Mesendoderm (in vitro differentiated cells): ENCODE measurements around the gene HMOX2.

ENCODE experiments used
- DNase-seq: peaks from one replicate; pipeline ENCODE4 v3.0.0; 2013
- H2AK5ac ChIP-seq: 2 replicates; pipeline ENCODE4 v1.6.1; 2013; ENCODE audit warnings: low read length, inconsistent platforms
- H2BK120ac ChIP-seq: 2 replicates; pipeline ENCODE4 v1.6.1; 2013; ENCODE audit warnings: low read depth, mild to moderate bottlenecking, low read length, moderate library complexity, mixed read lengths
- H2BK15ac ChIP-seq: replicated peaks from 2 replicates; pipeline ENCODE4 v1.6.1; 2013; ENCODE audit warnings: low read depth, mild to moderate bottlenecking, moderate library complexity
- H2BK5ac ChIP-seq: 2 replicates; pipeline ENCODE4 v1.6.1; 2013; ENCODE audit warnings: low read length, inconsistent platforms
- H3K18ac ChIP-seq: 2 replicates; pipeline ENCODE4 v1.6.1; 2013; ENCODE audit warnings: mild to moderate bottlenecking, low read length, mixed read lengths
- H3K23ac ChIP-seq: one replicate; pipeline ENCODE4 v1.6.1; 2013; ENCODE audit warnings: low read length
- H3K27ac ChIP-seq: 2 replicates; pipeline ENCODE4 v1.5.1; 2013; ENCODE audit warnings: low read depth, mild to moderate bottlenecking, inconsistent platforms, low read length, moderate library complexity
- H3K27me3 ChIP-seq: 2 replicates; pipeline ENCODE4 v1.6.1; 2013; ENCODE audit warnings: low read length, control low read depth, mild to moderate bottlenecking, inconsistent platforms; ENCODE audit not compliant: insufficient read depth, poor library complexity
- H3K36me3 ChIP-seq: 2 replicates; pipeline ENCODE4 v1.6.1; 2013; ENCODE audit warnings: low read length, inconsistent platforms; ENCODE audit not compliant: control insufficient read depth, insufficient read depth
- H3K4ac ChIP-seq: one replicate; pipeline ENCODE4 v1.6.1; 2013; ENCODE audit warnings: low read depth, mild to moderate bottlenecking, low read length, moderate library complexity
- H3K4me1 ChIP-seq: 2 replicates; pipeline ENCODE4 v1.6.1; 2013; ENCODE audit warnings: low read depth, low read length, inconsistent platforms; ENCODE audit not compliant: control insufficient read depth
- H3K4me2 ChIP-seq: 2 replicates; pipeline ENCODE4 v1.6.1; 2013; ENCODE audit warnings: low read length
- H3K4me3 ChIP-seq: 2 replicates; pipeline ENCODE4 v1.5.1; 2013; ENCODE audit warnings: mild to moderate bottlenecking, low read length
- H3K56ac ChIP-seq: one replicate; pipeline ENCODE4 v1.6.1; 2013; ENCODE audit warnings: low read length
- H3K79me1 ChIP-seq: 2 replicates; pipeline ENCODE4 v1.6.1; 2013; ENCODE audit warnings: low read length, inconsistent platforms
- H3K79me2 ChIP-seq: 2 replicates; pipeline ENCODE4 v1.6.1; 2013; ENCODE audit warnings: mild to moderate bottlenecking, low read length; ENCODE audit not compliant: control insufficient read depth, insufficient read depth
- H3K9ac ChIP-seq: 2 replicates; pipeline ENCODE4 v1.6.1; 2013; ENCODE audit warnings: low read length, inconsistent platforms
- H4K5ac ChIP-seq: one replicate; pipeline ENCODE4 v1.6.1; 2013; ENCODE audit warnings: low read length
- H4K8ac ChIP-seq: one replicate; pipeline ENCODE4 v1.6.1; 2013; ENCODE audit warnings: low read depth, mild to moderate bottlenecking, control low read depth, low read length, moderate library complexity
- WGBS: extraction: QIAGEN DNeasy Blood & Tissue Kit; methylation state at CpG from one replicate; pipeline ENCODE4 v1.1.7; 2013; ENCODE audit warnings: low lambda C conversion rate, missing lambda C conversion rate; ENCODE audit not compliant: insufficient coverage; ENCODE audit errors: extremely low coverage; 5-methylcytosine and 5-hydroxymethylcytosine counted together

Gene HMOX2

GRCh38 chr16:4455951-4456350, 20.2 kb upstream of the HMOX2 start:
- H3K9ac ChIP-seq: no peak overlapping the region
- no peak overlapping the region for H3K4me2 ChIP-seq
- H3K4me3 ChIP-seq: no peak overlapping the region
- no peak overlapping the region for H2BK120ac ChIP-seq
- no peak overlapping the region for H3K23ac ChIP-seq
- H2AK5ac ChIP-seq: no peak overlapping the region
- no peaks in the 10 kb centered on the region for H3K79me1 ChIP-seq
- H3K36me3 ChIP-seq: peaks cover 5% of the 10 kb centered on the region
- no peak overlapping the region for H3K18ac ChIP-seq
- H3K4ac ChIP-seq: no peak overlapping the region
- no peak overlapping the region for H4K5ac ChIP-seq
- H3K4me1 ChIP-seq: no peaks in the 10 kb centered on the region
- no peak overlapping the region for H3K56ac ChIP-seq
- no peak overlapping the region for H3K27ac ChIP-seq
- H2BK5ac ChIP-seq: no peak overlapping the region
- no peak overlapping the region for H2BK15ac ChIP-seq
- no peaks in the 10 kb centered on the region for H3K27me3 ChIP-seq
- no peaks in the 10 kb centered on the region for H3K79me2 ChIP-seq
- DNase-seq: no peak
- no peak overlapping the region for H4K8ac ChIP-seq
- WGBS: no CpG with 5 or more reads among the region's 10 CpGs

DNA sequence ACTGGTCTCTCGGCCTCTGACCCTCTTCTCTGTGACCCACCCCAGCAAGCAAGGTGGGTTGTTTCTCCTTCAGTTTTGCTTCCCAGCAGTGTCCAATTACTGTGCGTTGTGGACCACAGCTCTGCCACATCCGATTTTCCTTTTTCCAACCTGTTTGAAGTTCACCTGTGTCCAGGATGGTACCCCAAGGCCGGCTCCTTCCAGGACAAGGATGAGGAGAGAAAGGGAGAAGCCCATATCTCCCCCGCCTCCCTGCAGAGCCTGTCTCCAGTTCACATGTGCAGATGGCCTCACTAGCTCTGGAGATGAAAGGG, 15.3 kb upstream of the HMOX2 start:
- no peak overlapping the region for H2BK15ac ChIP-seq
- H3K27ac ChIP-seq: no peak overlapping the region
- H3K4me3 ChIP-seq: no peak overlapping the region
- H3K79me2 ChIP-seq: no peaks in the 10 kb centered on the region
- no peak overlapping the region for H4K5ac ChIP-seq
- H2BK120ac ChIP-seq: no peak overlapping the region
- H3K79me1 ChIP-seq: no peaks in the 10 kb centered on the region
- no peak overlapping the region for H3K56ac ChIP-seq
- no peak overlapping the region for H3K4me2 ChIP-seq
- no peaks in the 10 kb centered on the region for H3K27me3 ChIP-seq
- H3K4ac ChIP-seq: no peak overlapping the region
- no peaks in the 10 kb centered on the region for H3K4me1 ChIP-seq
- no peak overlapping the region for H2AK5ac ChIP-seq
- no peak overlapping the region for H2BK5ac ChIP-seq
- no peak overlapping the region for H3K23ac ChIP-seq
- no CpG with 5 or more reads among the region's 5 CpGs for WGBS
- DNase-seq: no peak
- no peak overlapping the region for H3K9ac ChIP-seq
- no peak overlapping the region for H4K8ac ChIP-seq
- no peak overlapping the region for H3K18ac ChIP-seq
- peaks cover 8% of the 10 kb centered on the region for H3K36me3 ChIP-seq

DNA sequence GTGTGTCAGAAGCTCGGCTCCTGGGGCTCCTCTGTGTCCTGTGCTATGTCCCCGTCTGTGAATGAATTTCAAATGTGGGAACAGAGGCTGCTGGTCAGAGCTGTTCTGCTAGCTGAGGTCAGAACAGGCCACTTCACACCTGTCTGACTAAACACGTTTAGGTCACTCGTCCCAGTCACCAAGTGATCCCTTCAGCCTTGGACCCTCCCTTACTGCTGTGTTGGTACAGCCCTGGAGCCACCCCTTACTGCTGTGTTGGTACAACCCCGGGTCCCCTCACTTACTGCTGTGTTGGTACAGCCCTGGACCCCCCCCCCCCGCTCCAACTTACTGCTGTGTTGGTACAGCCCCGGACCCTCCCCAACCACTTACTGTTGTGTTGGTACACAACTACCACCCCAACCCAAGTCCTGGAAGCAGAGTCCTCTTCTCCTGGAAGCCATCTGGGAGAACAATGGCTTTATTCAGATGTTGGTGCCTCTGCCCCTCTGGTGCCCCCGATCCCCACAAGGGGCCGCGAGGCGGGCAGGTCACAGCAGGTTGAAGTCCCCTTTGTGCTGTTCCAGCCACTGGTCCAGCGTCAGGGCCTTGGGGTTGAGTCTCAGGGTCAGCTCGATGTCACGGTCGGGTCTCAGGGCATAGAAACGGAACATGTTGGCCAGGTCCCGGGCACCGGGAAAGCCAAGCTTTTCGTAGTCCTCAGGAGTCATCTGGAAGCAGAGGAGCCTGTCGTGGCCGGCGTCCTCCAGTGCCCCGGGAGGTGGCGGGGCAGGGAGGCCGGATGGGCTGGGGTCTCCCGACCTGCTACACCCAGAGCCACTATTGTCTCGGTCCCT, 14.7 kb upstream of the HMOX2 start:
- Histone ChIP-seq H3K4me1 (no peaks in the 10 kb centered on the region), H3K23ac (no peak overlapping the region), H3K56ac (no peak overlapping the region), H2BK5ac (no peak overlapping the region), H4K5ac (no peak overlapping the region), H2BK15ac (no peak overlapping the region), H3K18ac (no peak overlapping the region), H3K79me2 (no peaks in the 10 kb centered on the region), H4K8ac (no peak overlapping the region), H3K27ac (no peak overlapping the region), H3K4me2 (no peak overlapping the region), H2AK5ac (no peak overlapping the region), H2BK120ac (no peak overlapping the region), H3K27me3 (no peaks in the 10 kb centered on the region), H3K4ac (no peak overlapping the region), H3K4me3 (no peak overlapping the region), H3K36me3 (peaks cover 5% of the 10 kb centered on the region), H3K79me1 (no peaks in the 10 kb centered on the region), H3K9ac (no peak overlapping the region)
- WGBS: no CpG with 5 or more reads among the region's 27 CpGs
- peak; percentile 61 for DNase-seq

DNA sequence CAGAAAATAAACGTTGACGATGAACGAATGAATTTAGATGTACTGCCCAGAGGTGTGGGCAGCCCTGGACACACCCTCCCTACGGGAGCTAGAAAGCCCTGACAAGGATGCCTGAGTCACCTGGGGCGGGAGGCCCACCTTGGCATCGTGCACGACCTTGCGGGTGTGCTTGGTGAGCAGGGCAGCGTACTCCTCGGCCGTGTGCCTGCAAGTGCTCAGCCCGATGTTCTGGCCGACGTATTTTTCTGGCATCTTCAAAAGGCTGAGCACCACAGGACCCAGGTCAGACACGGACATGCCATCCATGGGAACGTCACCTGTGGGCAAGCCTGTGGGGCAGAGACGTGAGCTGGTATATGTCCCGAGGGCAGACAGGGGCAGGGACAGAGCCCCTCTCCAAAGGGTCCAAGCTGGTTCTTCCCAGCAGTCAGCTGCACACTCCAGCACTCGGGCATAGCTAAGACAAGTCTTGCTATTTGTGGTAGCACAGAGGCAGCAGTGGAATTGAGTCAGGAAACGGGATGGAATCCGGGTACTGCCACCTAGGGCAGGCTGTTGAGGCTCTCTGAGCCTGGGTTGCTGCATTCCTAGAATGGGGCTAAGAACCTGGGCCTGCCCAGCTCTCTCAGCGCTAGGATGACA, 12.6 kb upstream of the HMOX2 start:
- WGBS: no CpG with 5 or more reads among the region's 22 CpGs
- no peak overlapping the region for H3K23ac ChIP-seq
- no peaks in the 10 kb centered on the region for H3K27me3 ChIP-seq
- no peak overlapping the region for H2BK5ac ChIP-seq
- H3K56ac ChIP-seq: no peak overlapping the region
- H3K79me2 ChIP-seq: no peaks in the 10 kb centered on the region
- no peak for DNase-seq
- no peak overlapping the region for H4K5ac ChIP-seq
- no peak overlapping the region for H2BK120ac ChIP-seq
- no peak overlapping the region for H3K4me2 ChIP-seq
- H3K4me1 ChIP-seq: no peaks in the 10 kb centered on the region
- H3K27ac ChIP-seq: no peak overlapping the region
- peaks cover 6% of the 10 kb centered on the region for H3K36me3 ChIP-seq
- no peak overlapping the region for H3K9ac ChIP-seq
- H3K4ac ChIP-seq: no peak overlapping the region
- no peak overlapping the region for H4K8ac ChIP-seq
- H3K79me1 ChIP-seq: no peaks in the 10 kb centered on the region
- H2BK15ac ChIP-seq: no peak overlapping the region
- no peak overlapping the region for H3K4me3 ChIP-seq
- no peak overlapping the region for H3K18ac ChIP-seq
- no peak overlapping the region for H2AK5ac ChIP-seq

DNA sequence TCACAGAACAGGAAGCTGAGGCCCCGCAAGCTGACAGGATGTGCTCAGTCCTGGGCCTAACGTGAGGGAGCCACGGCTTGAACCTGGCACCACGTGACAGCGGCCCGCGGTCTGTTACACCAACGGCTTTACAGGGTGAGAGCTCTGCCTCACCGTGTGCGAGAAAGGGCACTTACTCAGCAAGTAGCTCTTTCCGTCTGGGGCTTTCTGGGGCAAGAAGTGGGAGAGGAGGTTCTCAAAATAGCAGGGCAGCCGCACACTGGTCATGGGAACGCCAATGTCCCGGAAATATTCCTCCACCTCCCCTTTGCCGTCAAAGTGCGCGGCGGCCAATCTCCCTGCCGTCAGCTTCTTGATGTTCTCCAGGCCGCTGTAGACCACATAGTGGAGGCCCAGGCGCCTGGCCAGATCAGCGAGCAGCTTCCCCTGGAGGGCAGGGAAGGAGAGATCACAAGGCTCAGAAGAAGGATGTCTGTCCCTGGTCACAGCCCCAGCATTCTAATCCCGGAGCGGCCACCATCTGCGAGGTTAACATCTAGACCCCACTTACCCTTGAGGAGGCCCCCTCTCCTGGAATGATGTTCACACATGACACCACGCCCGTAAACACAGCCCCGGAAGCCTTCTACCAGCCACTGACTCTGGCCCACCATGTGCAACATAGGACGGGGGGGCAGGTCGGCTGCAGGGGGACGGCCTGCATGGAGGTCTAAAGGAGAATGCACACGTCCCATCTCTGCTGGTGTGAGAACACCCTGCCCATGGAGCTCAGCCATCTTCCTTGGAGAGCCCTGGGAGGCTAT, 10.0 kb upstream of the HMOX2 start:
- Histone ChIP-seq H3K4me2 (no peak overlapping the region), H3K27me3 (no peaks in the 10 kb centered on the region), H3K79me2 (no peaks in the 10 kb centered on the region), H4K8ac (no peak overlapping the region), H2AK5ac (no peak overlapping the region), H3K27ac (no peak overlapping the region), H3K4me3 (no peak overlapping the region), H3K79me1 (no peaks in the 10 kb centered on the region), H3K4me1 (no peaks in the 10 kb centered on the region), H3K56ac (no peak overlapping the region), H4K5ac (no peak overlapping the region), H3K23ac (no peak overlapping the region), H2BK5ac (no peak overlapping the region), H2BK120ac (no peak overlapping the region), H2BK15ac (no peak overlapping the region), H3K9ac (no peak overlapping the region), H3K36me3 (peaks cover 6% of the 10 kb centered on the region), H3K18ac (no peak overlapping the region), H3K4ac (no peak overlapping the region)
- no CpG with 5 or more reads among the region's 32 CpGs for WGBS
- no peak for DNase-seq
